ENCODE data around the gene PNLDC1.

DNA sequence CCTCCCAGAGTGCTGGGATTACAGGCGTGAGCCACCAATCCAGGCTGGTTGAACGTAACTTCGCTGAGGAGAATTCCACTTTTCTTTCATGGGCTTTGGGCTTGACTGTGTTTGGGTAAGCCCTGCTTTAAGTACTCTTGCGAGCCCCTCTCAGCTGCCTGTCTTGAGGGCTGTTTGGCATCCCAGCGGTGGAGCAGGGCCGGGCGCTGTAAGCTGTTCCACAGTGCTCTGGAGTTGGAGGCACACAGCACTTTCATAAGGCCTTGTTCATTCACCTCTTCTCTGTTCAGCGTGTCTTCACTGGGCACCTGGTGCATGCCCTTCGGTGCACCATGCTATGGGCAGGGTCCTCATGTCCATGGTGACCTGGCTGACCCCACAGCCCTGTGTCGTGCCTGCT lies 21.6 kb downstream of the PNLDC1 start:
- no peak for TF ChIP-seq EZH2 (IDR thresholded peaks at IDR 0.05; ENCODE audit: insufficient read depth, low read length)
- TF ChIP-seq, protein P1, sequence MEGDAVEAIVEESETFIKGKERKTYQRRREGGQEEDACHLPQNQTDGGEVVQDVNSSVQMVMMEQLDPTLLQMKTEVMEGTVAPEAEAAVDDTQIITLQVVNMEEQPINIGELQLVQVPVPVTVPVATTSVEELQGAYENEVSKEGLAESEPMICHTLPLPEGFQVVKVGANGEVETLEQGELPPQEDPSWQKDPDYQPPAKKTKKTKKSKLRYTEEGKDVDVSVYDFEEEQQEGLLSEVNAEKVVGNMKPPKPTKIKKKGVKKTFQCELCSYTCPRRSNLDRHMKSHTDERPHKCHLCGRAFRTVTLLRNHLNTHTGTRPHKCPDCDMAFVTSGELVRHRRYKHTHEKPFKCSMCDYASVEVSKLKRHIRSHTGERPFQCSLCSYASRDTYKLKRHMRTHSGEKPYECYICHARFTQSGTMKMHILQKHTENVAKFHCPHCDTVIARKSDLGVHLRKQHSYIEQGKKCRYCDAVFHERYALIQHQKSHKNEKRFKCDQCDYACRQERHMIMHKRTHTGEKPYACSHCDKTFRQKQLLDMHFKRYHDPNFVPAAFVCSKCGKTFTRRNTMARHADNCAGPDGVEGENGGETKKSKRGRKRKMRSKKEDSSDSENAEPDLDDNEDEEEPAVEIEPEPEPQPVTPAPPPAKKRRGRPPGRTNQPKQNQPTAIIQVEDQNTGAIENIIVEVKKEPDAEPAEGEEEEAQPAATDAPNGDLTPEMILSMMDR (IDR thresholded peaks at IDR 0.05; ENCODE audit: insufficient read depth, low read depth, low read length): no peak
